Activated T-cell treated with anti-CD3 and anti-CD28 coated beads, Interleukin-2, amount 50 U/mL, for 4 hours (primary cell): Measurements from ENCODE around the gene MAT1A. TPM values are rescaled to one million over a fixed set of nuclear protein-coding genes. Genes with fewer than 3 reads are reported as not detected.
A peak's percentile ranks its signal among the peaks of the same experiment; 100 is the strongest.
"Not testable (repeated sequence)": the region's sequence is repeated elsewhere in the genome, so short reads cannot be mapped to it uniquely, and the experiment has no call there.

Experiments used
- ATAC-seq, 2 donors: fragments of 200-7000 bp; cut with Tn5 transposase; one replicate each; pipeline ENCODE4 v1.10.0; 2021
- DNase-seq: peaks from one replicate; pipeline ENCODE4 v3.0.0-alpha.2; 2020
- H3K27me3 Mint-ChIP-seq: one replicate; pipeline ENCODE4 v1.8.0; 2021; ENCODE audit warnings: low read depth, mixed read lengths
- H3K36me3 Mint-ChIP-seq: one replicate; pipeline ENCODE4 v1.8.0; 2022; ENCODE audit warnings: mixed read lengths; ENCODE audit not compliant: insufficient read depth
- H3K4me1 Mint-ChIP-seq: one replicate; pipeline ENCODE4 v1.8.0; 2021; ENCODE audit warnings: low read depth, mixed read lengths
- H3K4me3 Mint-ChIP-seq: one replicate; pipeline ENCODE4 v1.8.0; 2021; ENCODE audit warnings: mild to moderate bottlenecking, moderate library complexity, mixed read lengths
- H3K9me3 Mint-ChIP-seq: one replicate; pipeline ENCODE4 v1.8.0; 2021; ENCODE audit warnings: mixed read lengths
- total RNA-seq, 3 donors: library from RNA; stranded (reverse); gene quantifications; one replicate each; pipeline ENCODE4 v1.2.1, GENCODE V29; 2021

The MAT1A gene
- total RNA-seq, 3 donors from 2014 or later: 0.13 to 0.54 (median 0.16) TPM

DNA sequence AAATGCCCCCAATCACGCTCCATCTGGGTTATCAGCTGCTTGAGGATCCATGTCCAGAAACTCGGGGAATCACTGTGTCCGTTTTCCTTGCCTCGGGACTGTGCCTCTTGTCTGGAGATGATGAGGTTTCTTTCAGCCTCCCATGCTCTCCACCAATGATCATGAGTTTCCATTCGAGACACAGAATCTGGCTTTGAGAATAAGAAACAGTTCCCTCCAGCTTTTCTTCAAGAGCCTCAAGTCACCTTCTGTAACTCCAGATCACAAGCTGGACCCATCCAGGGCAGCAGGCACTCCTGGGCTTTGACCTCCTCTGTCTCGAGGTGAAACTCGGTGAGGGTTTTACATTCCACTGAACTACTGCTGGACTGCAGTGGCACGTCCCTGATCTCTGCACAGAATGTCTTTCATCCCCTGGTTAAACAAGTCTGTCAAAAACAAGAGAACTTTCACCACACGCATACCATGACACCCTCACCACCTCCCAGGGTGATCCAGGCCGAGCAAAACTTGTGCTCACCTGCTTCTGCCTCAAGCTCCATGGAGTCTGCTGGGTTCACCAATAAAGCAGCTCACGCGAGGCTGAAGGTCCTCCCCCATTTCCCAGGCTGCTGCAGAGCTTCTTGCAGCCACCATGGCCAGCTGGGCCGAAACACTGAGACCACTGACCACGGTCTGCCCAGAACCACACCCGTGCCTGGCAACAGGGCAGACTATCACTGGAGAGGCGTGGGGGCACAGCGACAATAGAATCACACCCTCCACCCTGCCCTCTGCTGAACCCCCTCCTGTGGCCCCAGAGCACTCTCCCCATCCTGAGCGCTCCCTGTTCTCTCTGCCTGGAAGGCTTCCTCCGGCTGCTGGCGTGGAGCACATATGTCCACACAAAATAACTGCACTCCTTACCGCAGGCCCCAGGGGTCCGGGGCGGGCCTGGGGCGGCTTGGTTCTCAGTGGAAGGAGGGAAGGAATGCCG is 25.1 kb downstream of the MAT1A start:
- Mint-ChIP-seq H3K9me3 (peaks cover 4% of the 10 kb centered on the region), H3K4me1 (no peaks in the 10 kb centered on the region)
- ATAC-seq: no peak

DNA sequence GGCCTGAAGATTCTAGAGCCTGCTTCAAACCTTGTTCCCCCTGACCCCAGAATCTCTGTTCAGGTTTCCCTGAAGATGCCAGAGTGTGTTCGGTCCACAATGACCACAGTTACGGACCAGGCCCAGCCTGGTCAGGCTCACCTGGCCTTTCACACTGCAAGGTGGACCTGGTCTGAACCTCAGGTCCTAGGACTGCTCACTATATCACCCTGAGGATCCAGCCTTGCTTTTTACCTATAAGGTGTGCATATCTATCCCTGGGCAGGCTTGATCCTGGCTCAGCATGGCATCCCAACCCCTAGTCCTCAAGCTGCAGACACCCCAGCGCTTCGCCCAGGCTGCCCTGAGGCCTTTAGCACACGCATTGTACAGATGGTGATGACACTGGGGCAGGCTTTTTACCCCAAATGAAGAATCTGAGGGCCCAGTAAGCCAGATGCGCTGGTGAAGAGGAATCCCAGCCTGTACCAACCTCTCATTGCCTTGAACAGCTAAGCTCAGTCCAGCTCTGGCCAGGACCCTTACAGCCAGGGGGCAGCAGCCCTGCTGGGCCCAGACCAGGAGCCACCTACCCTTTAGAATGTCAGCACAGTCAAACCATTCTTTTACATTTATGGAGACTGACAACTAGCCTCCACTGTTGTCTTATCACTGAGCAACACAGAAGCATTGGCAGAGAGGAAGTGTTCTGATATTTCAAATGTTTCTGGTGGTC is 28.0 kb downstream of the MAT1A start:
- DNase-seq (no peak), ATAC-seq (no peak)
- peaks cover 4% of the 10 kb centered on the region for H3K9me3 Mint-ChIP-seq
- H3K27me3 Mint-ChIP-seq: peaks cover 5% of the 10 kb centered on the region
- no peaks in the 10 kb centered on the region for H3K36me3 Mint-ChIP-seq
- no peaks in the 10 kb centered on the region for H3K4me1 Mint-ChIP-seq
- no peak overlapping the region for H3K4me3 Mint-ChIP-seq

More for the DNA sequence above, 25.1 kb downstream of the MAT1A start:
- H3K4me3 Mint-ChIP-seq: no peak overlapping the region
- H3K27me3 Mint-ChIP-seq: peaks cover 5% of the 10 kb centered on the region
- no peak for DNase-seq
- H3K36me3 Mint-ChIP-seq: no peaks in the 10 kb centered on the region

DNA sequence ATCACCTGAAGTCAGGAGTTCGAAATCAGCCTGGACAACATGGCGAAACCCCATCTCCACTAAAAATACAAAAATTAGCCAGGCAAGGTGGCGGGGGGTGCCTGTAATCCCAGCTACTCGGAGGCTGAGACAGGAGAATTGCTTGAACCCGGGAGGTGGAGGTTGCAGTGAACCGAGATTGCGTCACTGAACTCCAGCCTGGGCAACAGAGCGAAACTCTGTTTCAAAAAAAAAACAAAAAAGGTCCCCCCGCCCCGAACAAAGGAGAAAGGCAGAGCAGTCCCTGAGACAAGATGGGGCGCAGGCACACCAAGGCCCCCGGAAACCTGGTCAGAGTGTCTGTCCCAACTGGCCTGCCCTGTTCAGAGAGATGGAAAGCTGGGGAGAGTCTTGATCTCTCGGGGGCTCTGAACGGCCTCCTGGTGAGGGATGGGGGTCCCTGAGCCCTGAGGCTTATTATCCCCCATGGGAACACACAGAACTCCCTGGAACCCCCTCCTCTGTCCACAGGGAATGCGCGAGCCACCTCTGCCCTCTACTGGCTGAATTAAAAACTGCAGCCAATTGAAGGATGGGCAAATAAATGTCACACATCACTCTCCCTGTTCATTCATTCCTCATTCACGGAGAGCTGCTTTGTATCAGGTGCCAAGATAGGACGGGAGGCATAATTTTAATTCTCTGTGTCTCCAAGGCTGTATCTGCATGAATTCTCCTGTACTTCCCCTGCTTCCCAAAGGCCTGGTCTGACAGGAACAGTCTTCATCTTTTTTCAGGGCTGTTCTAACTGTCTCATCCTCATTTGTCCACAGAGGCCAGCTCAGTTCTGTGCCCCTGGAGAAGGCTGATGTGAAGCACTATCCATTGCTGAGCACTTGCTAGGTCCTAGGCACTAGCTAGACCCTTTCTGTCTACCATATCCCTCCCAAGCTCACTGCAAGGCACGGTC is 28.9 kb downstream of the MAT1A start:
- Mint-ChIP-seq H3K9me3 (peaks cover 4% of the 10 kb centered on the region), H3K4me3 (no peak overlapping the region), H3K4me1 (no peaks in the 10 kb centered on the region), H3K36me3 (no peaks in the 10 kb centered on the region), H3K27me3 (peaks cover 3% of the 10 kb centered on the region)
- DNase-seq: peak; percentile 16
- ATAC-seq: no peak

DNA sequence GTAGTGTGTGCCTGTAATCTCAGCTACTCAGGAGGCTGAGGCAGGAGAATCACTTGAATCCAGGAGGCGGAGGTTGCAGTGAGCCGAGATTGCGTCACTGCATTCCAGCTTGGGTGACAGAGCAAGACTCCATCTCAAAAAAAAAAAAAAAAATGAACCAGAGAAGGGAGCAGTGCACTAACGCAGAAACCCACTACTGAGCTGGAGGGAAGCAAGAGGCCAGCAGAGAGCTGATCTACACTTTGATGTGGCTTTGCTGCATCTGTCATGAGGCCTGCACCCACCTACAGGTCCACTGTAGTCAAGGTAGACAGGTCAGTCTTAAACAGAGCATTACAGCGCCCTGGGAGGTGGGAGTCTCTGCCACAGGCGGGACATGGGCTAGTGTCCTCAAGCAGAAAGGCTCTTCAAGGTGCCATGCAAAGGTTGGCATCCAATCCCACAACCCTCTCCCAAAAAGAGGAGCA is 30.0 kb downstream of the MAT1A start:
- DNase-seq: no peak
- no peaks in the 10 kb centered on the region for H3K27me3 Mint-ChIP-seq
- H3K4me3 Mint-ChIP-seq: no peak overlapping the region
- ATAC-seq: no peak
- H3K4me1 Mint-ChIP-seq: no peaks in the 10 kb centered on the region
- H3K9me3 Mint-ChIP-seq: peaks cover 4% of the 10 kb centered on the region
- no peaks in the 10 kb centered on the region for H3K36me3 Mint-ChIP-seq

DNA sequence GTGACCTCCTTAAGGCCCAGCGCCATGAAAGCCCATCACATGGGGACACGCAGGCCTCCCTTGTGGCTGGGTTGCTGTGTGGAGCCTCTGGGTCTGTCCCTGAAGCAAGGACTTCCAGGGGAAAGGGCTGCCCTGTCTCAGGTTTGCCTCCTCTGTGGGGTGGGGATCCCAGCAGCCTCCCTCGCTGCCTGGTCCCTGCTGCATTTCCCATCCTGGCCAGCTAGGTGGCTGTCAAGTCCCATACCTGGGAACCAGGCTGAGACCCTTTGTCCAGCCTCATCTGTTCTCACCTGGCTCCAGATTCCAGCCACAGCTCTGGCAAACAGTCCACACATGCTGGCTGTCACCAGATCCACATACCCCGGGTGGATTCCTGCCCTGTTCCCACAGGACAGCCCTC is 32.7 kb downstream of the MAT1A start:
- not testable (repeated sequence) for H3K9me3 Mint-ChIP-seq, DNase-seq, H3K4me1 Mint-ChIP-seq, H3K4me3 Mint-ChIP-seq, H3K36me3 Mint-ChIP-seq
- ATAC-seq: peak in 1 of 2 donors; percentile 32
- H3K27me3 Mint-ChIP-seq: peaks cover 14% of the 10 kb centered on the region

DNA sequence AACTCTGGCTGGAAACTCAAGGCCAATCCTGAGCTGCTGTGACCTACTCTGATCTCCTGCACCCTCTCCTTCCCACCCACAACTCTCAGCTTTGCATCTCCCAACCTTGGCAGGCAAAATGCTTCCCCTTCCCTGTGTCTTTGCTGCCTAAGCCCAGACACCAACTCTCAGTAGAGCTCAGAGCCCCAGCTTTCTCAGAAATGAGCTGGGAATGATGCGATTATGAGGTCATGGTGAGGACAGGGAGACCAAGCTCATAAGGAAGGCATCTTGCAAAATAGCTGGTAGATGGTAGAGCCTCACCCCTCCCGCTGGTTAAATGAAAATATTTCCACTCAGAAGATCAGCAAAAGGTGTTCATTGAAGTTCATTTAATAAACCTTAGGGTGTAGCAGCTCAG is 34.7 kb downstream of the MAT1A start:
- H3K9me3 Mint-ChIP-seq, H3K4me3 Mint-ChIP-seq, ATAC-seq, DNase-seq, H3K4me1 Mint-ChIP-seq, H3K36me3 Mint-ChIP-seq: not testable (repeated sequence)
- peaks cover 14% of the 10 kb centered on the region for H3K27me3 Mint-ChIP-seq

DNA sequence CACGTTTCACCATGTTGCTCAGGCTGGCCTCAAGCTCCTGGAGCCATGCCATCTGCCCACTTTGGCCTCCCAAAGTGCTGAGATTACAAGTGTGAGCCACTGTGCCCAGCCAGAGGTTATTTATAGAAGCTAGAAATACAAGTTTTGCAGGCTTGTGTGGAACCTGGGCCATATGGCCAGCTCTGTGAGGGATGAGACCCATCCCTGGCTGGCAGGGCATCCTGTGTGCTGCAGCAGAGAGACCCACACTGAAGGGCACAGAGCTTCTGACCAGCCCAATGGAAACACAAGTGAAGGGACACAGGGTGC is 35.5 kb downstream of the MAT1A start:
- not testable (repeated sequence) for H3K9me3 Mint-ChIP-seq, H3K4me1 Mint-ChIP-seq, DNase-seq, H3K36me3 Mint-ChIP-seq, ATAC-seq, H3K4me3 Mint-ChIP-seq
- peaks cover 14% of the 10 kb centered on the region for H3K27me3 Mint-ChIP-seq

DNA sequence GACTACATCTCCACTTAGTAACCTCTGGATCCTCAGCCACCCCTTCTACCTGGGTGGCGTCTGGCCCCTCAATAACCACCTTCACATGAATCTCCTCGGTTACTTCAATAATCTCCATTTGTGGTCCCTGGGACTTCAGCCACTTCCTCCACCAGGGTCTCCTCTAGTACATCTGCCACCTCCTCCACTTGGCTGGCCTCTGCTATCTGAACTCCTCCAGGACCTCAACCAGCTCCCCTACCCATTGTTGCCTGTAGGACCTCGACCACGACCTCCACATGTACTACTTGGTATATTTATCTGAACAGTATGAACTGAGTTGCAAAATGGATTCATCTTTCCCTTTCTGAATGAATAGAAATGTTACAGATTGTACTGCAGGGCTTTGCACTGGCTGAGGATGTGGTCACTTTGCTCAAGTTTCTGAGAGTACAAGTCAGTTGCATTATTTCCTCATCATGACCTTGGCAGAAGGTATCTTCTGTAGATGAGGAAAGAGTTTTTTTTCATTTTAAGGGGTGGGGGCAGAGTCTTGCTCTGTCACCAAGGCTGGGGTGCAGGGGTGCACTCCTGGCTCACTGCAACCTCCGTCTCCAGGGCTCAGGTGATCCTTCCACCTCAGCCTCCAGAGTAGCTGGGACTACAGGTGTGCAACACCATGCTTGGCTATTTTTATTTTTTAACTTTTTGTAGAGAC is 36.0 kb downstream of the MAT1A start:
- ATAC-seq: no peak
- H3K4me1 Mint-ChIP-seq: peaks cover 5% of the 10 kb centered on the region
- no peak for DNase-seq
- H3K9me3 Mint-ChIP-seq: no peaks in the 10 kb centered on the region
- peaks cover 14% of the 10 kb centered on the region for H3K27me3 Mint-ChIP-seq
- H3K4me3 Mint-ChIP-seq: no peak overlapping the region
- H3K36me3 Mint-ChIP-seq: no peaks in the 10 kb centered on the region

DNA sequence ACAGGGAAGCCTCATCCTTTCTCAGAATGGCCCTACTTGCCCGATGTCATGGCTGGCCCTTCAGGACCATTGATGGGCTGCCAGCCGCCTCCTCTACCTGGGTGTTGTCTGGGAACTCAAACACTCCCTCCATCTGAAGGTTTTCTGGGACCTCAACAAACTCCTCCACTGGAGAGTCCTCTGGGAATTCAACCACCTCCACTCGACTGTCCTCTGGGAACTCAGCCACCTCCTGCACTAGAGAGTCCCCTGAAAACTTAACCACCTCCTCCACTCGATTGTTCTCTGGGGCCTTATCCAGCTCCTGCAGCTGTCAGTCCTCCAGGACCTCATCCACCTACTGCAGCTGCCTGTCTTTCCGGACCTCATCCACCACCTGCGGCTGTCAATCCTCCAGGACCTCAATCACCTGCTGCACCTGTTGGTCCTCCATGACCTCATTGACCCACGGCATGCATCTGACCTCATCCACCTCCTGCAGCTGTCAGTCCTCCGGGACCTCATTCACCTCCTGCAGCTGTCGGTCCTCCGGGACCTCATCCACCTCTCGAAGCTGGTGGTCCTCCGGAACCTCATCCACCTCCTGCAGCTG is 37.1 kb downstream of the MAT1A start:
- Mint-ChIP-seq H3K27me3 (peaks cover 14% of the 10 kb centered on the region), H3K9me3 (no peaks in the 10 kb centered on the region), H3K4me3 (no peak overlapping the region), H3K4me1 (peaks cover 5% of the 10 kb centered on the region), H3K36me3 (no peaks in the 10 kb centered on the region)
- DNase-seq (no peak), ATAC-seq (no peak)

DNA sequence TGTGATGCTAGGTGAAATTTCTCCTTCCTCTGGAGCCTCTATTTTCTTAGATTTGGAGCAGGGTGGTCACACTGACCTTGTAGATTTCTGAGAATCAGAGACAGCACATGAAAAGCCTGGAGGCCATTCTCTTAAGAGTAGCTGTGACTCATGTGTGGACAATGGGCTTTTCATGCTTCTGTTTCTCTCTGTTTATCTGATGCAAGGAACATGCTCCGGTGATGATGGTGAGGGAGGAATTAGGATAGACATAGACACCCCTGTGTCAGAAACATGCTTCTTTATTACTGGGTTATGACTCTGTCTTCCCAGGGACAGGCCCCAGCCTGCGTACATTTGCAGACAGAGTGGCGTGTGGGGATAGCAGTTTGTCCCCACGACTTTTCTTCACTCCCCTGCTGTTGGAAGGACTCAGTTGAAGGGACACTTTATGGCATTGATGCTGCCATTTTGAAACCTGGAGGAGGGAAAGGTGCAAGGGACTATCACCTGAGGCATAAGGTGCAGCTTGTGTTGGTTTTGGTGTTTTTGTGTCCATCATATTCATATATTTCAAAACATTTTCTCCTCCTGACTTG is 37.7 kb downstream of the MAT1A start:
- not testable (repeated sequence) for H3K4me3 Mint-ChIP-seq, H3K36me3 Mint-ChIP-seq, ATAC-seq, H3K9me3 Mint-ChIP-seq, DNase-seq, H3K4me1 Mint-ChIP-seq
- peaks cover 14% of the 10 kb centered on the region for H3K27me3 Mint-ChIP-seq

DNA sequence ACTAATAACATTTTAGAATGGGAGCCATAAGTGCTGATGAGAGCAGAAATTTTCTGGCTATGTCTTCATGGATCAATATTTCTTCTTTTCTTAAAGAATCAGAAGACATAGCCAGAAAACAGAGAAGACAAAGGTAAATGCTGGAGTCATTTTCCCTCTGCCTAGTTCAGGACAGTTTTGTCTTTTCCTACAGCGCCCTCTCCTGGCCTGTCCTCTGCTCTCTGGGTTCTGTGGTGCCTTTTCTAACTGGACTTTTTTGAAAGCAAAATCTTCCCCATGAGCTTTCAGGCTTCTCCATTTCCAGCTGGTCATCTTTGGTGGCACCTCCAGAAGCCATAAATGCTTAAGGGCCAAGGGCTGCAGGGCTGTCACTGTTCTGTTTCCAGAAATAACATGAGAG is 39.1 kb downstream of the MAT1A start:
- H3K9me3 Mint-ChIP-seq, ATAC-seq, H3K4me3 Mint-ChIP-seq, H3K36me3 Mint-ChIP-seq, H3K4me1 Mint-ChIP-seq, DNase-seq: not testable (repeated sequence)
- peaks cover 14% of the 10 kb centered on the region for H3K27me3 Mint-ChIP-seq

DNA sequence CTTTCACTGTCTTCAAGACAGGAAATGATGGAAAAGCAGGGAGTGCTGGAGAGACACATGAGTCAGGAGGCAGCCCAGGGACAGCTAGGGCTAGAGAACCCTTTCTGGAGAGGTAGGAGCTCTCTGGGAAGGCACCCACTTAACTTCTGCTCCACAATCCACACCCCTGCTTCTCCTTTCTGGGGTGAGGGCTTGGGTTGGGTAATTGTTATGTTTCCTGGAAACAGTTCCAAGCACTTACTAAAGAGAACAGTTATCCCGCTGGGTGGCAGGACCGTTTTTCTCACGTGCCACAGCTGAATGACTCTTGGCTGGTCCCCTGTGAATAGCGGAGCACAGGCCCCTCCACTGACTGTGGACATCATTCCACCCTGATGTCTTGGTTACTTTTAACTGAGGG is 39.6 kb downstream of the MAT1A start:
- H3K27me3 Mint-ChIP-seq: peaks cover 16% of the 10 kb centered on the region
- H3K4me1 Mint-ChIP-seq, ATAC-seq, H3K9me3 Mint-ChIP-seq, H3K36me3 Mint-ChIP-seq, H3K4me3 Mint-ChIP-seq, DNase-seq: not testable (repeated sequence)

DNA sequence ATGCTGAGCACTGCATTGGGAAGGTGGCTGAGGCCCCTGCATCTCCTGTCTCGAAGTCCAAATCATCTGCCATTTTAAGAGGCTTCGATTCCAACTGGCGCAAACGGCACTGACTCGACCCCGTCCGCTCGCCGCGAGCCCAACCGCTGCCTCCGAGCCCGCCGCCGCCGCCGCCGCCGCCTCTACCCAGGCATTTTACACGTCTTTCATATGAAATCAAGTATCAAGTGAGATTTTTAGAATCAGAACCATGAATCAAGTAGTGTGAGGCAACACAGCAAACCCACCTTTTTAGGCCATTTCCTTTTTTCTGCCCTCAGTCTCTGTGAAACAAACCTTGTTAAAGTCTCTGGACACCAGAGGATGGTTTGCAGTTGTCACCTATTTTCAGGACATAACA is 41.8 kb downstream of the MAT1A start:
- not testable (repeated sequence) for H3K4me3 Mint-ChIP-seq, H3K4me1 Mint-ChIP-seq, ATAC-seq, DNase-seq, H3K9me3 Mint-ChIP-seq, H3K36me3 Mint-ChIP-seq
- H3K27me3 Mint-ChIP-seq: peaks cover 13% of the 10 kb centered on the region
